Astrocyte of the spinal cord (primary cell): ENCODE measurements around the gene ST6GALNAC1.

Experiments used
- DNase-seq: peaks from one replicate; pipeline ENCODE4 v3.0.0; 2011; ENCODE audit warnings: low read depth, low spot score
- H3K4me3 ChIP-seq: 2 replicates; pipeline ENCODE4 v1.5.1; 2011; ENCODE audit warnings: low read depth, mild to moderate bottlenecking, low read length, moderate library complexity
- CTCF ChIP-seq: IDR thresholded peaks from 2 replicates; pipeline ENCODE4 v1.5.1; 2012; ENCODE audit warnings: low read depth, mild to moderate bottlenecking, low read length, inconsistent platforms
- in situ Hi-C: cut with HindIII; loops from 2 replicates; pipeline ENCODE4 v1.10.0; 2017; ENCODE audit warnings: low sequenced_read_pairs

ST6GALNAC1 gene

GRCh38 chr17:76676629-76677028, 33.1 kb upstream of the ST6GALNAC1 start:
- in situ Hi-C loops, result no loop called here
- no peak for DNase-seq
- no peak for TF ChIP-seq CTCF
- no peak overlapping the region for H3K4me3 ChIP-seq

- in situ Hi-C loops, result no loop called here
- H3K4me3 ChIP-seq, result no peak overlapping the region
- no peak for DNase-seq
- no peak for TF ChIP-seq CTCF
Measured at GRCh38 chr17:76675648-76676047, 32.1 kb upstream of the ST6GALNAC1 start.

GRCh38 chr17:76674600-76674999, 31.0 kb upstream of the ST6GALNAC1 start:
- no peak for DNase-seq
- in situ Hi-C loops, result no loop called here
- TF ChIP-seq CTCF, result no peak
- H3K4me3 ChIP-seq, result no peak overlapping the region

GRCh38 chr17:76673729-76674128, 30.2 kb upstream of the ST6GALNAC1 start:
- no peak overlapping the region for H3K4me3 ChIP-seq
- in situ Hi-C loops, result no loop called here
- no peak for TF ChIP-seq CTCF
- no peak for DNase-seq

- DNase-seq, result no peak
- no peak for TF ChIP-seq CTCF
- in situ Hi-C loops, result no loop called here
- no peak overlapping the region for H3K4me3 ChIP-seq
Measured at GRCh38 chr17:76672892-76673291, 29.3 kb upstream of the ST6GALNAC1 start.

- in situ Hi-C loops, result no loop called here
Measured at GRCh38 chr17:76672270-76672851, 28.8 kb upstream of the ST6GALNAC1 start.

More at GRCh38 chr17:76672270-76672851, 28.8 kb upstream of the ST6GALNAC1 start:
- DNase-seq, result no peak
- H3K4me3 ChIP-seq, result peak overlapping the region; percentile 72
- TF ChIP-seq CTCF, result no peak
